Muscle layer of colon (tissue), 2 donors: ENCODE measurements around the gene SYT8.
A peak's percentile ranks its signal among the peaks of the same experiment; 100 is the strongest.
"Not testable (repeated sequence)": the region's sequence is repeated elsewhere in the genome, so short reads cannot be mapped to it uniquely, and the experiment has no call there.

Experiments used
- H3K27ac ChIP-seq: one replicate; pipeline ENCODE4 v1.7.0; 2013; ENCODE audit warnings: low read depth, mild to moderate bottlenecking, low read length, moderate library complexity
- H3K27me3 ChIP-seq, 2 donors: one replicate each; pipeline ENCODE4 v1.7.0; 2013; ENCODE audit warnings: low read length in 2 of 2, mild to moderate bottlenecking in 2 of 2; ENCODE audit not compliant: insufficient read depth in 2 of 2, control insufficient read depth in 1 of 2
- H3K36me3 ChIP-seq: one replicate; pipeline ENCODE4 v1.7.0; 2013; ENCODE audit warnings: mild to moderate bottlenecking, low read length; ENCODE audit not compliant: insufficient read depth
- H3K4me1 ChIP-seq: one replicate; pipeline ENCODE4 v1.7.0; 2013; ENCODE audit warnings: mild to moderate bottlenecking, low read length; ENCODE audit not compliant: insufficient read depth
- H3K4me3 ChIP-seq, 2 donors: one replicate each; pipeline ENCODE4 v1.7.0; 2013; ENCODE audit warnings: low read length in 2 of 2, low read depth in 1 of 2, mild to moderate bottlenecking in 1 of 2, moderate library complexity in 1 of 2
- H3K9ac ChIP-seq: one replicate; pipeline ENCODE4 v1.7.0; 2013; ENCODE audit warnings: low read length
- H3K9me3 ChIP-seq: one replicate; pipeline ENCODE4 v1.7.0; 2013; ENCODE audit warnings: mild to moderate bottlenecking, low read length
- donor health status: abdominal sarcoma.
- donor health status: Adenocarcinoma of cecum.

The SYT8 gene

DNA sequence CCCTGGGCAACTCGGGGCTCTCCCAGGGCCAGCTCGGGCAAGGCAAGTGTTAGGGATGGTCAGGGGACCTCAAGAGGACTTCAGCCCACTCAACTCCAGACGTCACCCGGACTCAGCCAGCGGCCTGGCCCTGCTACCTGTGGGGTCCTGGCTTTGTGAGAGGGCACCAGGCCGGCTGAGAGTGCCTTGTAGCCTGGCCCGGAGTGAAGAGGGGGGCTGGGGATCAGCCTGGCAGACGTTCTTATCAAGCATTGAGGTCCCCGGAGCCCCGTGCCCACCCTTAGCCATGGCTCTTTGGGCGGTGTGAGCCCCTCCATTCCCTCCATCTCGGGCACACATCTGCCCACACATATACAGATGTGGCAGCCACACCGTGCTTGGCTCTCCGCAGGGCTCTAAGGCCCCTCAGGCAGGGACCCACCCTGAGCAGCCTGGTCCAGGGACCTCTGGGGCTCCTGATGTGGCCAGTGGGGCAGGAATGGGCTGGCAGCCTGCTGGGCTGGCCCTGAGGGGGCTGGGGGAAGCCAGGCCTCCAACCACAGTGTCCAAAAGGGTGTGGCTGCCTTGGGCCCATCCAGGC, 33.4 kb downstream of the SYT8 start:
- H3K9ac ChIP-seq, result no peak overlapping the region
- H3K27me3 ChIP-seq, result peaks cover 0 to 10% of the 10 kb centered on the region in 2 donors
- no peak overlapping the region for H3K4me3 ChIP-seq
- peaks cover 31% of the 10 kb centered on the region for H3K4me1 ChIP-seq
- H3K27ac ChIP-seq, result no peak overlapping the region
- H3K36me3 ChIP-seq, result no peaks in the 10 kb centered on the region
- no peaks in the 10 kb centered on the region for H3K9me3 ChIP-seq

DNA sequence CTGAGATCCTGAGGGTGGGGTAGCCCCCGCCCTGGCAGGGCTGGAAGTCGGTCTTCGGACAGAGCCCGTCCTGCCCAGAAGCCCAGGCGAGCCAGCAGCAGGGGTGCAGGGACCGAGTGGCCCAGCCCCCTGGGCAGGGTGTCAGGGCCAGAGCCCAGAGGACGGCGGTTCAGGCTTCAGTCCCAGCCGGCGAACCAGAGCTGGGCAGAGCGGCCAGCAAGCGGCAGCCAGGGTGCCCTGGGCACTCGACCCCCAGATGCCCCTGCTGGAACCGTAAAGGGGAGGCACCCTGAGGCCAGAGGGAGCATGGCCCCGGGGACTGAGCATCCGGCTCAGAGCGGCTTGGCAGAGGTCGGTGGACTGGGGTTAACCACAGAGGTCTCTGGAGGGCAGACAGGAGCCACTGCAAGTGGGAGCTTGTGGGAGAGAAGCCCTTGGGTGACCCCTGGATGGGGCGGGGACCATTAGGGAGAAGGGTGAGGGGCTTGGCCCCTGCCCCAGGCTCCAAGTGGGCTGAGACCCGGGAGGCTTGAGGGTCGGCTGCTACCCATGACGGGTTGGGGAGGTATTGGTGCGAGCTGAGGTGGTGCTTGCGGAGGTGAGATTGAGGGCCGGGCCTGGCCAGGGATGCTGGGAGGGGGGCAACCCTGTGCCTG, 34.0 kb downstream of the SYT8 start:
- H3K4me1 ChIP-seq, result peaks cover 25% of the 10 kb centered on the region
- H3K9me3 ChIP-seq, result no peaks in the 10 kb centered on the region
- H3K27ac ChIP-seq, result peak overlapping the region; percentile 48
- H3K9ac ChIP-seq, result no peak overlapping the region
- H3K4me3 ChIP-seq, result peak overlapping the region; percentile 16 to 43
- H3K36me3 ChIP-seq, result no peaks in the 10 kb centered on the region
- H3K27me3 ChIP-seq, result peaks cover 0 to 10% of the 10 kb centered on the region in 2 donors

DNA sequence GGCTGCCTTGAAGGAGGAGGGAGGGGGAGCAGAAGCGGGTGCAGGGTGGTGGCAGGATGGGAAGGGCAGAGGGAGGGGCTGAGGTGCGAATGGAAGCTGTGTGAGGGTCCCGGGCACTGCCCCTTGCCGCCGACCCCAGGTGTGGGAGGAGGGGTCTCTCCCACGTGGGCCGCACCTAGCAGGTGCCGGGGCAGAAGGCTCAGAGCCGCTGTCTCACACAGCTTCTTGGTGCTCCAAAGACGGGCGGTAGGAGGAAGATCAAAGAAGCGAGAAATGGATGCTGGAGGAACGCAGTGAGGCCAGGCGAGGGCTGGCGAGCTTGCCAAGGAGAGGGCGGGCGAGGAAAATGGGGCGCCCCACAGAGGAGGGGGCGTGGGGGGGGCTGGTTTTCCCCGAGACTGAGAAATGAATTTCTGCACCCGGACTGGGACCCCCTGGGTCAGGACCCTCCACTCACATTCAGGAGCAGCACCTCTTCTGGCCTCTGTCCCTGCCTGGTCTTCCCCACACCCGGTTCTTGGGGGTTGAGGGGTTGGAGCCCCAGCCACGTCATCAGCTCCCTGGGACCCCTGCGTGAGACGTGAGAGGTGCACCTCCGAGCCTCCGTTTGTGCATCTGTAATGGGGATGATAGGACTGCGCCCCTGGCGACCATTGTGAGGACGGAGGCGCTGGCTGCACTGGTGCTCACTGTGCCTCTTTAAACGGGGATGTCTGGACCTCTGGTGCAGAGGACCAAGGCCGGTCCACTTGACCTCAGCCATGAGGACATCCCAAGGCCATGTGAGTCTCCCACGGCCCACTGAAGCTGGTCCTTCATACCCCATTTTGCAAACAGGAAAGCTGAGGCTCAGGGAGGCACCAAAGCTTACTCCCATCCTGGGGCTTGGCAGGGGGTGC, 34.9 kb downstream of the SYT8 start:
- peaks cover 16% of the 10 kb centered on the region for H3K4me1 ChIP-seq
- H3K27me3 ChIP-seq, result peaks cover 0 to 10% of the 10 kb centered on the region in 2 donors
- peak overlapping the region; percentile 16 to 52 for H3K4me3 ChIP-seq
- H3K9me3 ChIP-seq, result no peaks in the 10 kb centered on the region
- H3K9ac ChIP-seq, result no peak overlapping the region
- peak overlapping the region; percentile 48 for H3K27ac ChIP-seq
- H3K36me3 ChIP-seq, result no peaks in the 10 kb centered on the region

DNA sequence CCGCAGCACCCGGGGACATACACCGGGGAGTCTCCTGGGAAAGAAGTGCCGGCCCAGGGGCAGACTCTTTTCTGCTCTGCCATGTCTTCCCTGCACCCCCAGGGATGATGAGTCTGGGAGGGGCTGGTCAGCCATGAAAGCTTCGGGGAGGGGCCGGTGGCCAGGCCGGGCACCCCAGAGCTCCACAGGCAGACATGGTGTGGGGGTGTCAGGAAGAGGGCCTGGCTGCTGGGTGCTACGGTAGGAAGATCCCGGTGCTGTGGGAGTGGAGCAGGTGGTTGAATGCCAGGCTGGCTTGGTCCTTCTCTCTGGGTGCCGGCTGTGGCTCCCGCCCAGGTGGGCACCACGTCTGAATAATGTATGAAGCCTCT, 35.5 kb downstream of the SYT8 start:
- H3K4me3 ChIP-seq, result peak overlapping the region; percentile 7 to 52

DNA sequence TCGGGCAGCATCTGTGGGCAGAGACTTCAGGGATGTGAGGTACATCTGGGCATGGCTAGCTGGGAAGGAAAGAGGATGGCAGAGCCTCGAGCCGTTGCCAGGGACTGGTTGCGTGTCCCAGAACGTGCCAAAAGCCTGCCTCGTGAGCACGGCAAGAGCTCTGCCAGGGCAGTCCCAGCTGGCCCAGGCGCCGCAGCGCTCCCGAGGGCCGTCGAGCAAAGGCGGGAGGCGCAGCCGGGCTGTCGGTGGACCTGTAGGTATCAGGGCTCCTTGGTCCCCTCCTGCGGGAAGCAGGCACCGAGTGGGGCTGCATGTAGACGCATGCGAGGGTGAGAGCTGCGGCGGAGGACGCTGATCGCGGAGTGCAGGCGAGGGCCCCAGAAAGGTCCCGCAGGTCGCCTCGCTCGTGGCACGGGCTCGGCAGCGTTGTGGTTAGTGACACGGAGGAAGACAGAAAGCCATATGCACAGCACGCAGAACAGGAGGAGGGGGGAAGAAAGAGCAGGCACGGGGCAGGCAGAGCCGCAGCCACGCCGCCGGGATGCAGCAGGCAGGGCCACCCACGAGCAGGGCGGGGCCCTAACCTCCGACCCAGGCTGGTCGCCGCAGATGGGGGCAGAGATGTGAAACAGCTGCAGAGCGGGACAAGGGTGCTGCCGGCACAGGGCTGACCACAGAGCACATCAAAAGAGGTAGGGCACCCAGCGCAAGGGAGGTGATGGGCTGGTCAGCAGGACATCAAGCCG, 36.1 kb downstream of the SYT8 start:
- peak overlapping the region; percentile 57 for H3K27ac ChIP-seq
- no peak overlapping the region for H3K9ac ChIP-seq
- H3K4me1 ChIP-seq, result peaks cover 4% of the 10 kb centered on the region

More for the DNA sequence above, 35.5 kb downstream of the SYT8 start:
- peaks cover 0 to 10% of the 10 kb centered on the region in 2 donors for H3K27me3 ChIP-seq
- no peak overlapping the region for H3K9ac ChIP-seq
- peak overlapping the region; percentile 57 for H3K27ac ChIP-seq
- H3K4me1 ChIP-seq, result peaks cover 9% of the 10 kb centered on the region
- no peaks in the 10 kb centered on the region for H3K36me3 ChIP-seq
- no peaks in the 10 kb centered on the region for H3K9me3 ChIP-seq

DNA sequence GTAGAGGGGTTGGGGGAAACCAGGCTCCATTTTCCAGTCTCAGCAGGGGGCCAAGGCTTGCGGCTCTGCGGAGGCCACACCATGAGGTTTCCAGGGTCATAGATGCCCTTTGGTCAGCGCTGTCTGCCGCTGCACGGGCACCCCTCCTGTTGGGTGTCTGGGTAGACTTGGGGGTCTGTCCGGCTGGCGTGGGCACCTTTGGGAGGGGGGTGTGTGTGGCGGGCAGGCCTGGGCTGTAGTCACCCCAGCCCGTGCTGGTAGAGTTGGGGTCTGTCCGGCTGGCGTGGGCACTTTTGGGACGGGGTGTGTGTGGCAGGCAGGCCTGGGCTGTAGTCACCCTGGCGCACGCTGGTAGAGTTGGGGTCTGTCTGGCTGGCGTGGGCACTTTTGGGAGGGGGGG, 36.7 kb downstream of the SYT8 start:
- H3K27me3 ChIP-seq, result peaks cover 0 to 10% of the 10 kb centered on the region in 2 donors
- no peaks in the 10 kb centered on the region for H3K9me3 ChIP-seq
- no peak overlapping the region for H3K27ac ChIP-seq
- no peak overlapping the region for H3K9ac ChIP-seq
- no peaks in the 10 kb centered on the region for H3K36me3 ChIP-seq
- H3K4me1 ChIP-seq, result peaks cover 3% of the 10 kb centered on the region
- peak overlapping the region in 1 of 2 donors; percentile 52 for H3K4me3 ChIP-seq

More for the DNA sequence above, 36.1 kb downstream of the SYT8 start:
- Histone ChIP-seq H3K36me3 (no peaks in the 10 kb centered on the region), H3K9me3 (no peaks in the 10 kb centered on the region), H3K27me3 (peaks cover 0 to 10% of the 10 kb centered on the region in 2 donors), H3K4me3 (peak overlapping the region; percentile 7 to 52)

DNA sequence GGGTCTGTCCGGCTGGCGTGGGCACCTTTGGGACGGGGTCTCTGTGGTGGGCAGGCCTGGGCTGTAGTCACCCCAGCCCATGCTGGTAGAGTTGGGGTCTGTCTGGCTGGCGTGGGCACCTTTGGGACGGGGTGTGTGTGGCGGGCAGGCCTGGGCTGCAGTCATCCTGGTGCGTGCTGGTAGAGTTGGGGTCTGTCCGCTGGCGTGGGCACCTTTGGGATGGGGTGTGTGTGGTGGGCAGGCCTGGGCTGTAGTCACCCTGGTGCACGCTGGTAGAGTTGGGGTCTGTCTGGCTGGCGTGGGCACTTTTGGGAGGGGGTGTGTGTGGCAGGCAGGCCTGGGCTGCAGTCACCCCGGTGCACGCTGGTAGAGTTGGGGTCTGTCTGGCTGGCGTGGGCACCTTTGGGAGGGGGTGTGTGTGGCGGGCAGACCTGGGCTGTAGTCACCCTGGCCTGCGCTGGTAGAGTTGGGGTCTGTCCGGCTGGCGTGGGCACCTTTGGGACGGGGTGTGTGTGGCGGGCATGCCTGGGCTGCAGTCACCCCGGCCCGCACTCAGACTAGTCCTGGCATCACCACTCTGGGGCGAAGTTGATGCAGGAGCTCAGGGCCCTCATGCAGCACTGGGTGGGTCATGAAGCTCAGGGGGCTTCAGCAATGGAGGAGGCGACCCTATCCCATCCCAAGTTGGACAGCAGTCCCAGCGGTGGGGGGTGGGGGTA, 37.6 kb downstream of the SYT8 start:
- Histone ChIP-seq H3K4me1 (peaks cover 10% of the 10 kb centered on the region), H3K36me3 (no peaks in the 10 kb centered on the region), H3K9ac (no peak overlapping the region), H3K9me3 (no peaks in the 10 kb centered on the region), H3K27me3 (peaks cover 0 to 10% of the 10 kb centered on the region in 2 donors), H3K4me3 (peak overlapping the region in 1 of 2 donors; percentile 18), H3K27ac (no peak overlapping the region)

DNA sequence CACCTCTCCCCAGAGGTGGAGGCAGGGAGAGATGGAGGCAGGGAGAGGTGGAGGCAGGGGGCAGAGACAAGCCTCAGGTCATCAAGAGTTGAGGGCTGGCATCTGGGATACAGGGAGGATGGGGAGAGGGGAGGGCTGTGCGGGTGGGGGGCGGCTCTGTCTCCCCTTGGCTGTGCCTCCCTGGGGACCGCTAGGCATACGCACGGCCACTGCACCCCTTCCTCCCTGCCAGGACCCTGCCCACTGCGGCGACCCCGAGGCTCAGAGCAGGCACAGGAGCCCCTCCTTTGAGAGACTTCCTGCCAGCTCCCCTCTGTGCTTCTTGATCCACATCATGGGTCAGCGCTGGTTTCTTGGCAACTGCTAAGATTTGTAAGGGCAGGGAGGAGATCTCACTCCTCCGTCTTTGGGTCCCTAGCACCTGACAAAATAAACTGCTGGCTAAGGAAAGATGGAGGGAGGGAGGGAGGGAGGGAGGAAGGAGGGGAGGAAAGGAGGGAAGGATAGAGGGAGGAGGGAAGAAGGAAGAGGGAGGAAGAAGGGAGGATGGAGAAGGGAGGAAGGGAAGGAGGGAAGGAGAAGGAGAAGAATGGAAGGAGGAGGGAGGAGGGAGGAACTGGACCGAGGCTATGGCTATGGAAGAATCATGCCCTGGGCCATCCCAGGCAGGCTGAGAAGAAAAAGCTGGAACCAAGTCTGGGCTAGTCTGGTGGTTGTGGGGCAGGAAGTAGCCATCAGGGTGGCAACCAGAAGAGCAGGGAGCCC, 38.4 kb downstream of the SYT8 start:
- Histone ChIP-seq H3K4me3 (no peak overlapping the region), H3K4me1 (peaks cover 17% of the 10 kb centered on the region), H3K9ac (no peak overlapping the region), H3K27me3 (peaks cover 0 to 10% of the 10 kb centered on the region in 2 donors), H3K9me3 (no peaks in the 10 kb centered on the region), H3K27ac (no peak overlapping the region), H3K36me3 (no peaks in the 10 kb centered on the region)

DNA sequence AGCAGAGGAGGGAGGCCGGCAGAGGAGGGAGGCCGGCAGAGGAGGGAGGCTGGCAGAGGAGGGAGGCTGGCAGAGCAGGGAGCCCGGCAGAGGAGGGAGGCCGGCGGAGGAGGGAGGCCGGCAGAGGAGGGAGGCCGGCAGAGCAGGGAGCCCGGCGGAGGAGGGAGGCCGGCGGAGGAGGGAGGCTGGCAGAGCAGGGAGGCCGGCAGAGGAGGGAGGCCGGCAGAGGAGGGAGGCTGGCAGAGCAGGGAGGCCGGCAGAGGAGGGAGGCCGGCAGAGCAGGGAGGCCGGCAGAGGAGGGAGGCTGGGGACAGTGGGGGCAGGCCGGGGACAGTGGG, 39.0 kb downstream of the SYT8 start:
- H3K9ac ChIP-seq, H3K36me3 ChIP-seq, H3K9me3 ChIP-seq, H3K4me3 ChIP-seq, H3K27ac ChIP-seq: not testable (repeated sequence)
- peaks cover 0 to 10% of the 10 kb centered on the region in 2 donors for H3K27me3 ChIP-seq
- peaks cover 21% of the 10 kb centered on the region for H3K4me1 ChIP-seq

DNA sequence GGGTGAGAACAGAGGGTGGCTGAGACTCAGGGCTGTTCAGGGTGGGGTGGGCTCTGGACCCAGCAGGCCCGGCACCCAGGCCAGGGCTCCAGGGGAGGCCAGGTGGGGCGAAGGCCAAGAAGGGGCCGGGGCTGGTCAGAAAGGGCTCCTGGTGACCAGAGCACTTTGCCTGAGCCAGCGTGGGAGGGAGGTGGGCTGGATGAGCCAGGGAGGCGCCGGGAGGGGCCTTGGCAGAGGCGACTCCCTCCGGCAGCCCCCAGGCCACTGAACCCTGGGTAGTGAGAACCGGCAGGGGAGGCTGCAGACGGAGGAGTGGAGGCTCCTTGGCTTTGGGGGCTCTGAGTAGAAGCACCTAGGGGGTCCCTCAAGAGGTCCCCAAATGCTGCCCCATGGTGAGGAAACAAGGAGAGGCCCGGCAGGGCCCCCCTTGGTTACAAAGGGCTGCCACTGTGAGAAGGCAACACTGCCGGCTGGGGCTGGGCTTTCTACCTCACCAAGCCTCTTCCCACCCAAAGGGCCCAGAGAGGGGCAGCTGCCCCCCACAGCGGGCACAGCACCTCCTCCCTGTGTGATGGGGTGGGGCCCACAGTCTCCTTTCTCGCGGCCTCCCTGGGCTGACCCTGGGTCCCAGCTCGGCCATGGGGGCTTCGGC, 39.8 kb downstream of the SYT8 start:
- not testable (repeated sequence) for H3K9me3 ChIP-seq, H3K27ac ChIP-seq, H3K9ac ChIP-seq, H3K4me3 ChIP-seq, H3K36me3 ChIP-seq
- Histone ChIP-seq H3K27me3 (peaks cover 0 to 10% of the 10 kb centered on the region in 2 donors), H3K4me1 (peaks cover 21% of the 10 kb centered on the region)
